Measurements from ENCODE around the gene HOXA11. TPM values are rescaled to one million over a fixed set of nuclear protein-coding genes. Genes with fewer than 3 reads are reported as not detected.

The HOXA11 gene
- total and polyA plus RNA-seq, 2 donors from 2014 or later, result 5.2 to 5.5 TPM

GRCh38 chr7:27148031-27148755 is 36.8 kb downstream of the HOXA11 start:
- intact Hi-C loops (cut with DNase I), result no loop called here

GRCh38 chr7:27147199-27148030 is 37.6 kb downstream of the HOXA11 start, which contains the start of gene HOXA6:
TSS of gene HOXA6 (minus strand) at chr7:27147774. CDS start at chr7:27147749, 25 bp downstream.
- TF ChIP-seq CTCF (IDR thresholded peaks at IDR 0.05; ENCODE audit: borderline replicate concordance, extremely low read depth, insufficient read depth), result no peak
- no peaks in the 10 kb centered on the region for H3K9me3 ChIP-seq (ENCODE audit: control insufficient read depth in 2 of 3, insufficient read depth in 1 of 3, low read length in 3 of 3)
- no peaks in the 10 kb centered on the region for H3K27me3 ChIP-seq (ENCODE audit: control insufficient read depth, insufficient read depth, low read length)
- peak within 1 kb of the TSS; percentile 56 to 87 (median 83) for H3K4me3 ChIP-seq (ENCODE audit: low read length in 3 of 3)
- DNase-seq, result peak in 4 of 5 donors; percentile 74 to 95 (median 83)
- H3K4me1 ChIP-seq (ENCODE audit: control insufficient read depth in 2 of 3, insufficient read depth in 2 of 3, low read depth in 1 of 3, low read length in 3 of 3), result peaks cover 0 to 16% (median 10%) of the 10 kb centered on the region in 3 donors
- peaks cover 0 to 2% (median 0%) of the 10 kb centered on the region in 3 donors for H3K36me3 ChIP-seq (ENCODE audit: control insufficient read depth in 2 of 3, insufficient read depth in 3 of 3, low read length in 3 of 3)
- FAIRE-seq, result no peak
- peak within 1 kb of the TSS; percentile 83 to 85 (median 85) for H3K9ac ChIP-seq (ENCODE audit: low read length in 3 of 3)
- intact Hi-C loops (cut with DNase I), result no loop called here
- H3K27ac ChIP-seq (ENCODE audit: low read depth in 2 of 2, low read length in 2 of 2), result peak within 1 kb of the TSS; percentile 97 to 98

More at GRCh38 chr7:27148031-27148755, 36.8 kb downstream of the HOXA11 start:
- Histone ChIP-seq H3K9me3 (ENCODE audit: control insufficient read depth in 2 of 3, insufficient read depth in 1 of 3, low read length in 3 of 3) (no peaks in the 10 kb centered on the region), H3K36me3 (ENCODE audit: control insufficient read depth in 2 of 3, insufficient read depth in 3 of 3, low read length in 3 of 3) (peaks cover 0 to 2% (median 0%) of the 10 kb centered on the region in 3 donors), H3K4me1 (ENCODE audit: control insufficient read depth in 2 of 3, insufficient read depth in 2 of 3, low read depth in 1 of 3, low read length in 3 of 3) (peaks cover 0 to 16% (median 13%) of the 10 kb centered on the region in 3 donors), H3K27ac (ENCODE audit: low read depth in 2 of 2, low read length in 2 of 2) (peak overlapping the region; percentile 97 to 98), H3K27me3 (ENCODE audit: control insufficient read depth, insufficient read depth, low read length) (no peaks in the 10 kb centered on the region), H3K4me3 (ENCODE audit: low read length in 3 of 3) (peak overlapping the region; percentile 56 to 87 (median 83)), H3K9ac (ENCODE audit: low read length in 3 of 3) (peak overlapping the region; percentile 83 to 85 (median 85))
- DNase-seq (peak in 4 of 5 donors; percentile 78 to 87 (median 82)), FAIRE-seq (no peak)
- no peak for TF ChIP-seq CTCF (IDR thresholded peaks at IDR 0.05; ENCODE audit: borderline replicate concordance, extremely low read depth, insufficient read depth)

- FAIRE-seq (no peak), DNase-seq (peak in 4 of 5 donors; percentile 41 to 89 (median 85))
- peak overlapping the region in 2 of 3 donors; percentile 51 to 73 for H3K9ac ChIP-seq (ENCODE audit: low read length in 3 of 3)
- H3K4me1 ChIP-seq (ENCODE audit: control insufficient read depth in 2 of 3, insufficient read depth in 2 of 3, low read depth in 1 of 3, low read length in 3 of 3), result peaks cover 0 to 16% (median 10%) of the 10 kb centered on the region in 3 donors
- H3K27ac ChIP-seq (ENCODE audit: low read depth in 2 of 2, low read length in 2 of 2), result peak overlapping the region; percentile 97 to 98
- no peak for TF ChIP-seq CTCF (IDR thresholded peaks at IDR 0.05; ENCODE audit: borderline replicate concordance, extremely low read depth, insufficient read depth)
- H3K36me3 ChIP-seq (ENCODE audit: control insufficient read depth in 2 of 3, insufficient read depth in 3 of 3, low read length in 3 of 3), result peaks cover under 1 to 4% (median 2%) of the 10 kb centered on the region in 3 donors
- intact Hi-C loops (cut with DNase I), result no loop called here
- no peaks in the 10 kb centered on the region for H3K9me3 ChIP-seq (ENCODE audit: control insufficient read depth in 2 of 3, insufficient read depth in 1 of 3, low read length in 3 of 3)
- H3K27me3 ChIP-seq (ENCODE audit: control insufficient read depth, insufficient read depth, low read length), result no peaks in the 10 kb centered on the region
- peak overlapping the region; percentile 49 to 83 (median 60) for H3K4me3 ChIP-seq (ENCODE audit: low read length in 3 of 3)
Observed at GRCh38 chr7:27146491-27147198, 38.4 kb downstream of the HOXA11 start.

All from kidney (tissue), 14 donors.